CD4-positive, alpha-beta T cell treated with Interleukin-21 for 1 hour (primary cell): Measurements from ENCODE around the gene INTS15.

ENCODE experiments used
- DNase-seq: peaks from one replicate; pipeline ENCODE4 v3.0.0-alpha.2; 2020

Gene INTS15

DNA sequence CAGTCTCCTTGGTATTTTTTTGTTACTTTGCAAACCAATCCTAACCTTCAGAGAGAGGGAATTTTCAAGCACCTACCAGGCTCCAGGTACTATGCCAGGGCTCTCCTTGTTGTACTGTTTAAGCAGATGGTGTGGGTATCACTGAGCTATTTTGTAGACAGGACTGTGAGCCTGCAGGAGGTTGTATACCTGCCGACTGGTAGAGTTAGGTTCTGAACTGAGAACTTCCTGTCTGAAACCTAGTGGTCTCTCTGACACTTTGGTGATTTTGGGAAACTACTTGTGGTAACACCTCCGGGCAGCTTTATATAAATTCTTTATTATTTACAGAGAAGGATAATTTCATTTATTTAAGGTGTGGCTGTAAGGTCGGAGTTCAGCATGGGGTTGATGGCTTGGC is 30.1 kb downstream of the INTS15 start:
- peak; percentile 11 for DNase-seq

DNA sequence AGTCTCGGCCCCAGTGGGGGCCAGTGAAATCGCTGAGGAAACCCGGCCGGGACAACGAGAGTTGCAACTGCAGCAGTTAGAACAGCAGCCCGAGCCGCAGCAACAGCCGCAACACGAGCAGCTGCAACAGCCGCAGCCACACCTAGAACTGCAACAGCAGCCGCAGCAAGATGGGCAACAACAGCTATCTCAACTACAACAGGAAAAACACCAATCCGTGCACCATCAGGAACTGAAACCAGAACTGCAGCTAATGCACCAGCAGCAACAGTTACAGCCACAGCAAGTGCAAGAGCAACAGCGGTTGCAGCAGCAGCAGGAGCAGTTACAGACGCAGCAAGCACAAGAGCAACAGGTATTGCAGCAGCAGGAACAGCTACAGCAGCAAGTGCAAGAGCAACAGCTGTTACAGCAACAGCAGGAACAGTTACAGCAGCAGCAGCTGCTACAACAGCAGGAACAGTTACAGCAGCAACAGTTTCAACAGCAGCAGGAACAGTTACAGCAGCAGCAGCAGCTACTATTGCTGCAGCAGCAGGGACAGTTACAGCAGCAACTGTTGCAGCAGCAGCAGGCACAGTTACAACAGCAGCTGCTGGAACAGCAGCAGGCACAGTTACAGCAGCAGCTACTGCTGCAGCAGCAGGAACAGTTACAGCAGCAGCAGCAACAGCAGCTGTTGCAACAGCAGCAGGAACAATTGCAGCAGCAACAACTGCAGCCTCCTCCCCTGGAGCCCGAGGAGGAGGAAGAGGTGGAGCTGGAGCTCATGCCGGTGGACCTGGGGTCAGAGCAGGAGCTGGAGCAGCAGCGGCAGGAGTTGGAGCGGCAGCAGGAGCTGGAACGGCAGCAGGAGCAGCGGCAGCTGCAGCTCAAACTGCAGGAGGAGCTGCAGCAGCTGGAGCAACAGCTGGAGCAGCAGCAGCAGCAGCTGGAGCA is 31.6 kb downstream of the INTS15 start:
- peak; percentile 8 for DNase-seq

DNA sequence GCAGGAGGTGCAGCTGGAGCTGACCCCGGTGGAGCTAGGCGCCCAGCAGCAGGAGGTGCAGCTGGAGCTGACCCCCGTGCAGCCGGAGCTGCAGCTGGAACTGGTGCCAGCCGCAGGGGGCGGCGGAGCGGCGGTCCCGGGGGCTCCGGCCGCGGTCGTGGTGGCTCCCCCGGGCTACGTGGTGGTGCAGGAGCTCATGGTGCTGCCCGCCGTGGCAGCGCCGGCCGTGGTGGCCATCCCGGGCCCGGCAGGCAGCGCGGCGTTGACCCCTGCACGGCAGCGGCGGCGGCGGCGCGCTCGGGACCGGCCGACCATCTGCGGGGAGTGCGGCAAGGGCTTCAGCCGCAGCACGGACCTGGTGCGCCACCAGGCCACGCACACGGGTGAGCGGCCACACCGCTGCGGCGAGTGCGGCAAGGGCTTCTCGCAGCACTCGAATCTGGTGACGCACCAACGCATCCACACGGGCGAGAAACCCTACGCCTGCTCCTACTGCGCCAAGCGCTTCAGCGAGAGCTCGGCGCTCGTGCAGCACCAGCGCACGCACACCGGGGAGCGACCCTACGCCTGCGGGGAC is 32.4 kb downstream of the INTS15 start:
- no peak for DNase-seq

GRCh38 chr7:6623589-6624245 is 33.9 kb downstream of the INTS15 start:
- DNase-seq = peak; percentile 40

- DNase-seq = no peak
These were observed 34.4 kb downstream of the INTS15 start for GRCh38 chr7:6624246-6624611.

GRCh38 chr7:6628045-6628444 is 38.2 kb downstream of the INTS15 start:
- DNase-seq = no peak

- DNase-seq = no peak
These were observed 40.4 kb downstream of the INTS15 start for GRCh38 chr7:6630007-6630849.

DNA sequence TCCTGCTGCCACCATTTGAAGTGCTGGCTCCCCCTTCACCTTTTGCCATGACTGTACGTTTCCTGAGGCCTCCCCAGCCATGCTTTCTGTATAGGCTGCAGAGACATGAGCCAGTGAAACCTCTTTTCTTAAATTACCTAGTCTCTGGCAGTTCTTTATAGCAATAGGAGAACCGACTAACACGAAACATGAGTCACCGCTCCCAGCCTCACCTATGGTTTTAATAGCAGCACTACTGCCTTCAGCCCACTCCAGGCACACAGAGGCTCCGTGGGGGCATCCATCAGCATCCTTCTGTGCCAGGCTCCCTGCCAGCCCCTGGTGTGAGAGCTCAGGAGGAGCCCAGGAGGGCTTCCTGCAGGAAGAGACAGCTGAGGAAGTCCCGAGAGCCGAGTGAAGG is 41.8 kb downstream of the INTS15 start:
- DNase-seq = no peak

DNA sequence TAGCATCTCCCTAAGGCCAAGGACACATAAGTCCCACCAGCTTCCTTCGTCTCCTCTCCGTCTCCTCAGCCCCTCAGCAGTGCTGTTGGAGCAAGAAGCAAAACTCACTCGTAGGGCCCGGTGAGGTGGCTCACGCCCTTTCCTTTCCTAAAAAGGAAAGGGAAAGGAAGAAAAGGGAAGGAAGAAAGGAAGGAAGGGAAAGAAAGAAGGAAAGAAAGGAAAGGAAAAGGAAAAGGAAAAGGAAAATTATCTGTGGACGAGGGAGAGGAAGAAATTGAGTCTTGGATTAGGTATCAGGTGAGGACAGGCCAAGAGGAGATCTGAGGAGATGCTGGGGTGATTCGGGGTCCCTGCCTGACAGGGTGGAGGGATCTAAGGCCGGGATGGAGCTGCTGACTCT is 44.2 kb downstream of the INTS15 start:
- DNase-seq = no peak

- DNase-seq = peak; percentile 12
These were observed 45.1 kb downstream of the INTS15 start for GRCh38 chr7:6634971-6635370.

GRCh38 chr7:6636741-6637543 is 47.1 kb downstream of the INTS15 start, which contains the start of gene ZNF316:
Gene ZNF316, plus strand, starts transcription at chr7:6637318. Its CDS starts 5,092 bp downstream, at chr7:6642410.
- DNase-seq = peak; percentile 64

DNA sequence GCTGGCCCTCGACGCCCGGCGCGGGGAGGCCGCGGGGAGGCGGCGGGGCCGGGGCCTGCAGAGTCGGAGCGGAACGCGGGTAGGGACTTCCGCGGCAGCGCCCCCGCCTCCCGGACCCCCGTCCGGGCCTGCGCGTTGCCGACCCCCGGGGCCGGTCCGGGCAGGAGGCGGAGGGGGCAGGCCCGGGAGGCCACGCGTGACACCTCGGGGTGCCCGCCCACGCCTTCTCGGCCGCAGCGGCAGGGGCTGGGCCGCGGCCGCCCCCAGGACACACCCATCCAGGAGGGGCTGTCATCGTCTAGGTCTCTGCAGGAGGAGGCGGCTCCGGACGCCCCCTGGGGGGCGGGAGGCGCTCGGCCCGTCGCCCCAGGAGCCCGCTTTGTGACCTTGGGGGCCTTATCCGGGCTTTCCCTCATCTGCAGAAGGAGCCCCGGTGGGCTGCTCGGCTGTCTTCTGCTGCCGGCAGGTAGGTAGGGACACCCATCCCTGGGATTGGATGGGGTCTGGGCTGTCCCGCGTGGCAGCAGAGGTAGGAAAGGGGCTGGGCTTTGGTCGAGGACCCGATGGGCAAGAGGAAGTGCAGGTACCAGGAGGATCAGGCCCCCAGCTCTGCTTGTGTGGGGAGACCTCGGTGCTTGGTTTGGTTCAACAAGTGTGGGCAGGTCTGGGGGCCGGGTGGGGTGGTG is 47.9 kb downstream of the INTS15 start:
- peak; percentile 70 for DNase-seq

GRCh38 chr7:6639032-6639431 is 49.2 kb downstream of the INTS15 start:
- no peak for DNase-seq

GRCh38 chr7:6639627-6640026 is 49.8 kb downstream of the INTS15 start:
- DNase-seq = no peak

- no peak for DNase-seq
These were observed 50.5 kb downstream of the INTS15 start for GRCh38 chr7:6640246-6640721.

- DNase-seq = no peak
These were observed 51.6 kb downstream of the INTS15 start for GRCh38 chr7:6641305-6642035.

GRCh38 chr7:6642239-6642839 is 52.5 kb downstream of the INTS15 start:
- DNase-seq = no peak

GRCh38 chr7:6642861-6643640 is 53.2 kb downstream of the INTS15 start:
- DNase-seq = no peak
